ENCODE results near the gene TMEM80. TPM values are rescaled to one million over a fixed set of nuclear protein-coding genes. Genes with fewer than 3 reads are reported as not detected.
"Not testable (repeated sequence)": the region's sequence is repeated elsewhere in the genome, so short reads cannot be mapped to it uniquely, and the experiment has no call there.

Gene TMEM80
- total and polyA plus RNA-seq, 4 donors, result 5.1 to 12.4 (median 8.2) TPM

- H3K9ac ChIP-seq (ENCODE audit: low read depth in 1 of 2, low read length in 2 of 2); DNase-seq (ENCODE audit: low spot score); H3K4me3 ChIP-seq (ENCODE audit: low read depth in 1 of 3, low read length in 3 of 3); H3K9me3 ChIP-seq (ENCODE audit: control insufficient read depth in 4 of 4, low read length in 3 of 4); H3K36me3 ChIP-seq (ENCODE audit: control insufficient read depth in 4 of 4, insufficient read depth in 3 of 4, low read depth in 1 of 4, low read length in 3 of 4); H3K27me3 ChIP-seq (ENCODE audit: control insufficient read depth in 4 of 4, insufficient read depth in 4 of 4, low read length in 3 of 4); H3K27ac ChIP-seq (ENCODE audit: low read depth in 1 of 2, low read length in 2 of 2); H3K4me1 ChIP-seq (ENCODE audit: control insufficient read depth in 4 of 4, insufficient read depth in 4 of 4, low read length in 3 of 4): not testable (repeated sequence)
- WGBS, result 66% methylated on average over 10 of the region's 10 CpGs
These were observed 42.3 kb downstream of the TMEM80 start for GRCh38 chr11:737899-738298.

- no peak overlapping the region for H3K4me3 ChIP-seq (ENCODE audit: low read depth in 1 of 3, low read length in 3 of 3)
- no peak overlapping the region for H3K9ac ChIP-seq (ENCODE audit: low read depth in 1 of 2, low read length in 2 of 2)
- H3K9me3 ChIP-seq (ENCODE audit: control insufficient read depth in 4 of 4, low read length in 3 of 4), result no peaks in the 10 kb centered on the region
- 90% methylated on average over 3 of the region's 3 CpGs for WGBS
- TF ChIP-seq TAF1 (conservative IDR thresholded peaks at IDR 0.05) (no peak), JUND (IDR thresholded peaks at IDR 0.05) (no peak), CTCF (IDR thresholded peaks at IDR 0.05; ENCODE audit: low read depth, low read length, missing input control) (no peak), REST (IDR thresholded peaks at IDR 0.05) (no peak), RAD21 (IDR thresholded peaks at IDR 0.05) (no peak), SP1 (IDR thresholded peaks at IDR 0.05) (no peak), EGR1 (IDR thresholded peaks at IDR 0.05; ENCODE audit: low read depth in 2 of 2) (no peak), YY1 (IDR thresholded peaks at IDR 0.05) (no peak), FOXA2 (IDR thresholded peaks at IDR 0.05) (no peak), RXRA (IDR thresholded peaks at IDR 0.05) (no peak), NR2F2 (IDR thresholded peaks at IDR 0.05) (no peak)
- peaks cover 0 to 4% (median 2%) of the 10 kb centered on the region in 4 donors for H3K4me1 ChIP-seq (ENCODE audit: control insufficient read depth in 4 of 4, insufficient read depth in 4 of 4, low read length in 3 of 4)
- no peak for DNase-seq (ENCODE audit: low spot score)
- no peak overlapping the region for H3K27ac ChIP-seq (ENCODE audit: low read depth in 1 of 2, low read length in 2 of 2)
- H3K36me3 ChIP-seq (ENCODE audit: control insufficient read depth in 4 of 4, insufficient read depth in 3 of 4, low read depth in 1 of 4, low read length in 3 of 4), result no peaks in the 10 kb centered on the region
- no peaks in the 10 kb centered on the region for H3K27me3 ChIP-seq (ENCODE audit: control insufficient read depth in 4 of 4, insufficient read depth in 4 of 4, low read length in 3 of 4)
These were observed 46.5 kb downstream of the TMEM80 start for GRCh38 chr11:742156-742546.

GRCh38 chr11:742571-743201 lies 47.1 kb downstream of the TMEM80 start:
- peaks cover under 1 to 5% (median 3%) of the 10 kb centered on the region in 4 donors for H3K4me1 ChIP-seq (ENCODE audit: control insufficient read depth in 4 of 4, insufficient read depth in 4 of 4, low read length in 3 of 4)
- no peak overlapping the region for H3K4me3 ChIP-seq (ENCODE audit: low read depth in 1 of 3, low read length in 3 of 3)
- no peak overlapping the region for H3K9ac ChIP-seq (ENCODE audit: low read depth in 1 of 2, low read length in 2 of 2)
- no peak overlapping the region for H3K27ac ChIP-seq (ENCODE audit: low read depth in 1 of 2, low read length in 2 of 2)
- H3K27me3 ChIP-seq (ENCODE audit: control insufficient read depth in 4 of 4, insufficient read depth in 4 of 4, low read length in 3 of 4), result no peaks in the 10 kb centered on the region
- 97% methylated on average over 4 of the region's 4 CpGs for WGBS
- DNase-seq (ENCODE audit: low spot score), result no peak
- no peaks in the 10 kb centered on the region for H3K9me3 ChIP-seq (ENCODE audit: control insufficient read depth in 4 of 4, low read length in 3 of 4)
- H3K36me3 ChIP-seq (ENCODE audit: control insufficient read depth in 4 of 4, insufficient read depth in 3 of 4, low read depth in 1 of 4, low read length in 3 of 4), result no peaks in the 10 kb centered on the region
- TF ChIP-seq FOXA2 (IDR thresholded peaks at IDR 0.05) (no peak), FOXA1 (IDR thresholded peaks at IDR 0.05) (no peak), TAF1 (conservative IDR thresholded peaks at IDR 0.05) (no peak), HNF4A (conservative IDR thresholded peaks at IDR 0.05) (no peak), RAD21 (IDR thresholded peaks at IDR 0.05) (no peak), JUND (IDR thresholded peaks at IDR 0.05) (no peak), MAX (IDR thresholded peaks at IDR 0.05) (no peak), GABPA (IDR thresholded peaks at IDR 0.05 in 1 of 2, conservative IDR thresholded peaks at IDR 0.05 in 1 of 2) (no peak), ZBTB33 (IDR thresholded peaks at IDR 0.05) (no peak), REST (IDR thresholded peaks at IDR 0.05) (no peak)

Data from liver (tissue), 9 donors.